GM12878 (cell line): ENCODE data around the gene ZNF814. TPM values are rescaled to one million over a fixed set of nuclear protein-coding genes. Genes with fewer than 3 reads are reported as not detected.

Experiments used
- CBFB ChIP-seq: IDR thresholded peaks from 2 replicates; pipeline ENCODE4 v1.6.1; 2016; ENCODE audit warnings: antibody characterized with exemption, low read depth
- CHD4 ChIP-seq: fragments of 200-600 bp; sonication (generic); IDR thresholded peaks from 2 replicates; pipeline ENCODE4 v1.6.1; 2016; ENCODE audit warnings: mild to moderate bottlenecking
- EGR1 ChIP-seq, 2 experiments: IDR thresholded peaks; 1 replicate in 1 of 2; 2 replicates in 1 of 2; pipeline ENCODE4 v1.6.1; 2011 to 2012; ENCODE audit warnings: low read depth in 2 of 2, low read length in 2 of 2, borderline replicate concordance in 1 of 2, mild to moderate bottlenecking in 1 of 2, moderate library complexity in 1 of 2
- ETV6 ChIP-seq, 2 experiments: fragments of 450-650 bp in 1 of 2; IDR thresholded peaks in 1 of 2; conservative IDR thresholded peaks in 1 of 2; 2 replicates each; pipeline ENCODE4 v1.6.1; 2014; ENCODE audit warnings: antibody characterized with exemption in 1 of 2, borderline replicate concordance in 1 of 2, low read depth in 1 of 2, mild to moderate bottlenecking in 1 of 2, moderate library complexity in 1 of 2
- FOS ChIP-seq: IDR thresholded peaks from 3 replicates; pipeline ENCODE4 v1.6.1; 2011; ENCODE audit warnings: borderline replicate concordance; ENCODE audit not compliant: insufficient read length; ENCODE audit errors: extremely low read depth
- IKZF2 ChIP-seq, 2 experiments: fragments of 450-650 bp; IDR thresholded peaks; 2 replicates each; pipeline ENCODE4 v1.6.1; 2017; ENCODE audit warnings: mild to moderate bottlenecking in 2 of 2, moderate library complexity in 2 of 2
- IRF4 ChIP-seq: IDR thresholded peaks from 2 replicates; pipeline ENCODE4 v1.6.1; 2011; ENCODE audit warnings: low read depth, low read length
- MEF2A ChIP-seq: IDR thresholded peaks from 2 replicates; pipeline ENCODE4 v1.6.1; 2011; ENCODE audit warnings: low read depth, mild to moderate bottlenecking, low read length, moderate library complexity; ENCODE audit not compliant: insufficient read depth
- MTA3 ChIP-seq: IDR thresholded peaks from 2 replicates; pipeline ENCODE4 v1.6.1; 2012; ENCODE audit warnings: low read length, inconsistent platforms, borderline replicate concordance
- MXI1 ChIP-seq: fragments of 150-350 bp; IDR thresholded peaks from 2 replicates; pipeline ENCODE4 v1.6.1; 2011; ENCODE audit warnings: low read depth, mild to moderate bottlenecking, inconsistent platforms, low read length, improper control_type of control experiment
- NBN ChIP-seq: fragments of 450-650 bp; IDR thresholded peaks from 2 replicates; pipeline ENCODE4 v1.6.1; 2016
- NR2C1 ChIP-seq: fragments of 450-650 bp; IDR thresholded peaks from 2 replicates; pipeline ENCODE4 v1.6.1; 2017; ENCODE audit warnings: antibody characterized with exemption, mild to moderate bottlenecking, moderate library complexity
- NR2F1 ChIP-seq: fragments of 450-650 bp; conservative IDR thresholded peaks from 2 replicates; pipeline ENCODE4 v1.6.1; 2017; ENCODE audit warnings: mild to moderate bottlenecking
- POLR2A ChIP-seq: IDR thresholded peaks from 2 replicates; pipeline ENCODE4 v1.6.1; 2011; ENCODE audit warnings: low read depth, mild to moderate bottlenecking, low read length
- SMC3 ChIP-seq: IDR thresholded peaks from 2 replicates; pipeline ENCODE4 v1.6.1; 2011; ENCODE audit warnings: low read length, improper control_type of control experiment, borderline replicate concordance
- SUPT20H ChIP-seq: IDR thresholded peaks from 2 replicates; pipeline ENCODE4 v1.6.1; 2011; ENCODE audit warnings: low read depth, mild to moderate bottlenecking, low read length, moderate library complexity, borderline replicate concordance; ENCODE audit not compliant: control insufficient read depth
- TBL1XR1 ChIP-seq: IDR thresholded peaks from 2 replicates; pipeline ENCODE4 v1.6.1; 2012; ENCODE audit warnings: low read depth, low read length, improper control_type of control experiment
- YBX1 ChIP-seq: fragments of 450-650 bp; IDR thresholded peaks from 2 replicates; pipeline ENCODE4 v1.6.1; 2016; ENCODE audit warnings: antibody characterized with exemption
- ZBED1 ChIP-seq: IDR thresholded peaks from 2 replicates; pipeline ENCODE4 v1.6.1; 2016; ENCODE audit warnings: borderline replicate concordance
- ZNF24 ChIP-seq: fragments of 450-650 bp; IDR thresholded peaks from 2 replicates; pipeline ENCODE4 v1.6.1; 2017; ENCODE audit warnings: antibody characterized with exemption, mild to moderate bottlenecking
- polyA plus RNA-seq, 11 experiments: library from polyadenylated mRNA; depleted of rRNA in 4 of 11; unstranded in 6 of 11; stranded (reverse) in 5 of 11; fragments of >200 nt; fragmentation: Nextera tagmentation in 4 of 11; fragmentation: Illumina TruSeq in 1 of 11; extraction: Ambion mirVana in 4 of 11; extraction: Trizol in 1 of 11; gene quantifications; 1 replicate in 1 of 11; 2 replicates in 10 of 11; pipeline versions ENCODE4 v1.2.1 to v1.2.3, GENCODE V29; 2011 to 2016; ENCODE audit warnings: inconsistent platforms in 2 of 11, missing spikeins in 2 of 11, low read depth in 1 of 11
- total RNA-seq, 4 experiments: library from RNA; depleted of rRNA in 3 of 4; stranded (reverse); fragments of >200 nt in 3 of 4; fragmentation: Illumina TruSeq in 1 of 4; extraction: Trizol in 1 of 4; gene quantifications; 2 replicates each; pipeline versions ENCODE4 v1.2.1 to v1.2.3, GENCODE V29; 2013 to 2021
- TF ChIP-seq, protein P1 (sequence below): fragments of 450-650 bp; IDR thresholded peaks from 2 replicates; pipeline ENCODE4 v1.6.1; 2016; ENCODE audit warnings: mild to moderate bottlenecking
- TF ChIP-seq, protein P2 (sequence below): IDR thresholded peaks from 2 replicates; pipeline ENCODE4 v1.6.1; 2012; ENCODE audit warnings: low read depth, low read length, improper control_type of control experiment
- TF ChIP-seq, protein P3 (sequence below): IDR thresholded peaks from 2 replicates; pipeline ENCODE4 v1.6.1; 2011; ENCODE audit warnings: borderline replicate concordance, low read depth, mild to moderate bottlenecking, moderate library complexity, mixed read lengths, low read length; ENCODE audit not compliant: insufficient read depth; ENCODE audit errors: extremely low read length
- TF ChIP-seq, protein P4 (sequence below): fragments of 450-650 bp; IDR thresholded peaks from 2 replicates; pipeline ENCODE4 v1.6.1; 2018; ENCODE audit warnings: mild to moderate bottlenecking, low read depth, moderate library complexity; ENCODE audit not compliant: partially characterized antibody
- TF ChIP-seq, protein P5 (sequence below): fragments of 450-650 bp; IDR thresholded peaks from 2 replicates; pipeline ENCODE4 v1.6.1; 2014; ENCODE audit warnings: mild to moderate bottlenecking

ZNF814 gene
- total and polyA plus RNA-seq, 10 of the 15 experiments (the other 5 are each of a cell fraction or from before 2014, with no cell fraction given), result 10.9 to 31.0 (median 21.6) TPM

DNA sequence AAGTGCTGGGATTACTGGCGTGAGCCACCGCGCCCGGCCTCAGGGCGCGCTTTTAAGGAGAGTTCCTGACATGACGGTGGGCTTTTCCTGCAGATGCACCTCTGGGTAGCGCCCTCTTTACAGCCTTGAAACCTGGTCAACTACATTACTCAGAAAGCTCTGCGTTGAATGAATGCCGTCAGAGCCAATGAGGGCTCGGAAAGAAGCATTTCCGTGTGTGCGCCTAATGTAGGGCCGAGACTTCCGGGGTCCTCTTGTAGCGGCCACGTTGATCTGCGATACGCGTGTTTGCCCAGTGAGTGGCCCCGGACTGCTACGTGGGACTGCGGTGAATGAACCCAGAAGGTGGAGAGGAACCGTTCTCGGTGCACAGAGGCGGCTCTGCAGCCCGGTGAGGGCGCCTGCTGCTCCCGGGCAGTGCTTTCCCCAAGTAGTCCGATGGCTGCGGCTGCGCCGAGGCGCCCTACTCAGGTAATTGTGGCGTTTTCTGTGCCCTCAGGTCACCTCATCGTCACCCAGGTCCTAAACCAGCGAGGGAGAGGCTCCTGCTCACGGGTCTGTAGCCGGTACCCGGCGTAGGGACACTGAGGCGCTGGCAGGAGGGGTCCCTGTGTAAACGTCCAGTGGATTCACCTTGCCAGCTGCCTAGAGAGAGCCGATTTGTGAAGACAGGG lies 69.2 kb downstream of the ZNF814 start (continued):
- TF ChIP-seq MXI1, result peak; percentile 98
- no peak for TF ChIP-seq MTA3
- no peak for TF ChIP-seq TBL1XR1
- TF ChIP-seq IKZF2 (IDR thresholded peaks at IDR 0.05), result no peak
- TF ChIP-seq EGR1 (IDR thresholded peaks at IDR 0.05; ENCODE audit: borderline replicate concordance in 1 of 2, low read depth in 2 of 2, low read length in 2 of 2), result no peak
- TF ChIP-seq IRF4, result no peak
- TF ChIP-seq, protein P1, sequence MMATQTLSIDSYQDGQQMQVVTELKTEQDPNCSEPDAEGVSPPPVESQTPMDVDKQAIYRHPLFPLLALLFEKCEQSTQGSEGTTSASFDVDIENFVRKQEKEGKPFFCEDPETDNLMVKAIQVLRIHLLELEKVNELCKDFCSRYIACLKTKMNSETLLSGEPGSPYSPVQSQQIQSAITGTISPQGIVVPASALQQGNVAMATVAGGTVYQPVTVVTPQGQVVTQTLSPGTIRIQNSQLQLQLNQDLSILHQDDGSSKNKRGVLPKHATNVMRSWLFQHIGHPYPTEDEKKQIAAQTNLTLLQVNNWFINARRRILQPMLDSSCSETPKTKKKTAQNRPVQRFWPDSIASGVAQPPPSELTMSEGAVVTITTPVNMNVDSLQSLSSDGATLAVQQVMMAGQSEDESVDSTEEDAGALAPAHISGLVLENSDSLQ, result peak; percentile 98
- TF ChIP-seq, protein P2, sequence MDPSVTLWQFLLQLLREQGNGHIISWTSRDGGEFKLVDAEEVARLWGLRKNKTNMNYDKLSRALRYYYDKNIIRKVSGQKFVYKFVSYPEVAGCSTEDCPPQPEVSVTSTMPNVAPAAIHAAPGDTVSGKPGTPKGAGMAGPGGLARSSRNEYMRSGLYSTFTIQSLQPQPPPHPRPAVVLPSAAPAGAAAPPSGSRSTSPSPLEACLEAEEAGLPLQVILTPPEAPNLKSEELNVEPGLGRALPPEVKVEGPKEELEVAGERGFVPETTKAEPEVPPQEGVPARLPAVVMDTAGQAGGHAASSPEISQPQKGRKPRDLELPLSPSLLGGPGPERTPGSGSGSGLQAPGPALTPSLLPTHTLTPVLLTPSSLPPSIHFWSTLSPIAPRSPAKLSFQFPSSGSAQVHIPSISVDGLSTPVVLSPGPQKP, result peak; percentile 32; the same call in 1 of the 2 replicates
- TF ChIP-seq FOS, result no peak
- no peak for TF ChIP-seq SUPT20H
- TF ChIP-seq ZNF24, result no peak
- peak; percentile 64 for TF ChIP-seq NR2F1
- TF ChIP-seq ETV6 (conservative IDR thresholded peaks at IDR 0.05 in 1 of 2, IDR thresholded peaks at IDR 0.05 in 1 of 2; ENCODE audit: borderline replicate concordance in 1 of 2, low read depth in 1 of 2), result no peak
- TF ChIP-seq CBFB, result peak; percentile 16; the same call in 1 of the 2 replicates
- TF ChIP-seq NBN, result peak; percentile 24; the same call in 1 of the 2 replicates
- TF ChIP-seq MEF2A, result no peak
- no peak for TF ChIP-seq ZBED1
- TF ChIP-seq, protein P3, sequence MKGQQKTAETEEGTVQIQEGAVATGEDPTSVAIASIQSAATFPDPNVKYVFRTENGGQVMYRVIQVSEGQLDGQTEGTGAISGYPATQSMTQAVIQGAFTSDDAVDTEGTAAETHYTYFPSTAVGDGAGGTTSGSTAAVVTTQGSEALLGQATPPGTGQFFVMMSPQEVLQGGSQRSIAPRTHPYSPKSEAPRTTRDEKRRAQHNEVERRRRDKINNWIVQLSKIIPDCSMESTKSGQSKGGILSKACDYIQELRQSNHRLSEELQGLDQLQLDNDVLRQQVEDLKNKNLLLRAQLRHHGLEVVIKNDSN, result no peak
- no peak for TF ChIP-seq SMC3
- TF ChIP-seq, protein P4, sequence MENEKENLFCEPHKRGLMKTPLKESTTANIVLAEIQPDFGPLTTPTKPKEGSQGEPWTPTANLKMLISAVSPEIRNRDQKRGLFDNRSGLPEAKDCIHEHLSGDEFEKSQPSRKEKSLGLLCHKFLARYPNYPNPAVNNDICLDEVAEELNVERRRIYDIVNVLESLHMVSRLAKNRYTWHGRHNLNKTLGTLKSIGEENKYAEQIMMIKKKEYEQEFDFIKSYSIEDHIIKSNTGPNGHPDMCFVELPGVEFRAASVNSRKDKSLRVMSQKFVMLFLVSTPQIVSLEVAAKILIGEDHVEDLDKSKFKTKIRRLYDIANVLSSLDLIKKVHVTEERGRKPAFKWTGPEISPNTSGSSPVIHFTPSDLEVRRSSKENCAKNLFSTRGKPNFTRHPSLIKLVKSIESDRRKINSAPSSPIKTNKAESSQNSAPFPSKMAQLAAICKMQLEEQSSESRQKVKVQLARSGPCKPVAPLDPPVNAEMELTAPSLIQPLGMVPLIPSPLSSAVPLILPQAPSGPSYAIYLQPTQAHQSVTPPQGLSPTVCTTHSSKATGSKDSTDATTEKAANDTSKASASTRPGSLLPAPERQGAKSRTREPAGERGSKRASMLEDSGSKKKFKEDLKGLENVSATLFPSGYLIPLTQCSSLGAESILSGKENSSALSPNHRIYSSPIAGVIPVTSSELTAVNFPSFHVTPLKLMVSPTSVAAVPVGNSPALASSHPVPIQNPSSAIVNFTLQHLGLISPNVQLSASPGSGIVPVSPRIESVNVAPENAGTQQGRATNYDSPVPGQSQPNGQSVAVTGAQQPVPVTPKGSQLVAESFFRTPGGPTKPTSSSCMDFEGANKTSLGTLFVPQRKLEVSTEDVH, result peak; percentile 74
- TF ChIP-seq NR2C1, result peak; percentile 83
- no peak for TF ChIP-seq YBX1
- TF ChIP-seq CHD4, result no peak
- TF ChIP-seq, protein P5, sequence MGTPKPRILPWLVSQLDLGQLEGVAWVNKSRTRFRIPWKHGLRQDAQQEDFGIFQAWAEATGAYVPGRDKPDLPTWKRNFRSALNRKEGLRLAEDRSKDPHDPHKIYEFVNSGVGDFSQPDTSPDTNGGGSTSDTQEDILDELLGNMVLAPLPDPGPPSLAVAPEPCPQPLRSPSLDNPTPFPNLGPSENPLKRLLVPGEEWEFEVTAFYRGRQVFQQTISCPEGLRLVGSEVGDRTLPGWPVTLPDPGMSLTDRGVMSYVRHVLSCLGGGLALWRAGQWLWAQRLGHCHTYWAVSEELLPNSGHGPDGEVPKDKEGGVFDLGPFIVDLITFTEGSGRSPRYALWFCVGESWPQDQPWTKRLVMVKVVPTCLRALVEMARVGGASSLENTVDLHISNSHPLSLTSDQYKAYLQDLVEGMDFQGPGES, result no peak
- TF ChIP-seq POLR2A, result peak; percentile 93
